ENCODE measurements around the gene STK32A. TPM values are rescaled to one million over a fixed set of nuclear protein-coding genes. Genes with fewer than 3 reads are reported as not detected.

STK32A gene
- total RNA-seq, 1 experiment from 2014 or later, result 1.3 TPM

DNA sequence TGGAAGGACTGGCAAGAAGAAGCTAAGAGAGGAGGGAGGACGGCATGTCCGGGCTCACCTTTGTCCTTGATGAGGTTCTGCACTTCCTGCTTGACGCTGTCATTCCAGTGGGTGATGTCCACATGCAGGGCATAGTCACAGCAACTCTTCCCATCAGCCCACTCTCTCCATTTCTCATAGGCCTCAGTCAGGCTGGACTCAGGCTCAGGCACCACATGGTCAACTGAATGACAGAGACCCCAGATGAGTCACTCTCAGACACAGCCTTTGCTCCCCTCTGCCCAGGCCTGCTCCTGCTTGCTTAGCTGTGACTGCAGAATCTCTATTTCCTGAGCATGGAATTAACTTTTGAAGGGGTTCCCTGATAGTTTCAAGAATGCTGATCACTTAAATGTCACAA is 180.8 kb downstream of the STK32A start:
- H3K27ac Mint-ChIP-seq, result peak overlapping the region in 2 of 3 experiments; percentile 20 to 41; a peak in 1 of 7 replicates
- Histone ChIP-seq H3K79me1 (ENCODE audit: insufficient read depth, low read depth, low read length, poor library complexity, severe bottlenecking) (peaks cover 15% of the 10 kb centered on the region), H3K79me2 (ENCODE audit: insufficient read depth, low read length) (peaks cover 5% of the 10 kb centered on the region), H2BK12ac (ENCODE audit: insufficient read length, low read depth, low read length) (no peak overlapping the region), H3T11ph (ENCODE audit: low read length) (no peak overlapping the region), H3K14ac (ENCODE audit: insufficient read depth, low read length) (no peak overlapping the region), H3K23ac (ENCODE audit: insufficient read length, low read depth, low read length) (no peak overlapping the region), H2BK5ac (ENCODE audit: insufficient read length, low read length) (no peak overlapping the region), H3K23me2 (ENCODE audit: insufficient read length, low read depth, low read length, poor library complexity, severe bottlenecking) (no peaks in the 10 kb centered on the region), H3K9ac (ENCODE audit: extremely low read depth, insufficient read length, low read length) (no peak overlapping the region), H2BK15ac (ENCODE audit: low read depth, low read length) (no peak overlapping the region), H3K56ac (ENCODE audit: insufficient read length, low read depth, low read length) (no peak overlapping the region), H3K4ac (ENCODE audit: low read depth, low read length) (no peak overlapping the region), H3K4me1 (ENCODE audit: insufficient read depth, low read length) (no peaks in the 10 kb centered on the region), H3K27ac (ENCODE audit: insufficient read length, low read depth, low read length) (no peak overlapping the region), H3K4me2 (ENCODE audit: insufficient read depth, insufficient read length, low read length) (no peak overlapping the region), H2BK20ac (ENCODE audit: low read depth, low read length, poor library complexity, severe bottlenecking) (no peak overlapping the region), H3K9me3 (ENCODE audit: control insufficient read depth, low read depth, low read length) (no peaks in the 10 kb centered on the region), H4K8ac (replicated peaks; ENCODE audit: insufficient read length, low read depth, low read length) (no peak overlapping the region), H3K18ac (ENCODE audit: insufficient read length, low read depth, low read length) (no peak overlapping the region), H4K91ac (ENCODE audit: insufficient read length, low read depth, low read length) (no peak overlapping the region), H2AFZ (ENCODE audit: low read length) (no peak overlapping the region), H4K20me1 (ENCODE audit: control insufficient read depth, insufficient read depth, insufficient read length) (no peaks in the 10 kb centered on the region), H2BK120ac (ENCODE audit: low read depth, low read length, poor library complexity, severe bottlenecking) (no peak overlapping the region), H3K27me3 (ENCODE audit: insufficient read depth, low read length) (no peaks in the 10 kb centered on the region), H2AK5ac (ENCODE audit: insufficient read length, low read length) (no peak overlapping the region), H4K5ac (ENCODE audit: insufficient read length, low read depth, low read length) (no peak overlapping the region)
- DNase-seq, result no peak
- no CpG with 5 or more reads among the region's 3 CpGs for WGBS (ENCODE audit: extremely low coverage, insufficient read length, low lambda C conversion rate)
- H3K27me3 Mint-ChIP-seq (ENCODE audit: low read depth), result no peaks in the 10 kb centered on the region; the same call in 1 of the 2 replicates
- H3K4me3 Mint-ChIP-seq, result no peak overlapping the region
- peaks cover 73 to 98% (median 97%) of the 10 kb centered on the region in 3 experiments for H3K36me3 Mint-ChIP-seq (ENCODE audit: insufficient read depth in 1 of 3, low read depth in 3 of 3)
- peaks cover under 1 to 7% of the 10 kb centered on the region in 2 experiments; a peak in 3 of 4 replicates for H3K4me1 Mint-ChIP-seq
- H3K9me3 Mint-ChIP-seq, result no peaks in the 10 kb centered on the region
- no peak for TF ChIP-seq CTCF (conservative IDR thresholded peaks at IDR 0.05)

Data from H9 (cell line).